ENCODE measurements around the gene S100A5. TPM values are rescaled to one million over a fixed set of nuclear protein-coding genes. Genes with fewer than 3 reads are reported as not detected.

S100A5 gene, protein sequence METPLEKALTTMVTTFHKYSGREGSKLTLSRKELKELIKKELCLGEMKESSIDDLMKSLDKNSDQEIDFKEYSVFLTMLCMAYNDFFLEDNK
- total RNA-seq: 0.26 TPM in 1 of 2 replicates, not detected in the other

DNA sequence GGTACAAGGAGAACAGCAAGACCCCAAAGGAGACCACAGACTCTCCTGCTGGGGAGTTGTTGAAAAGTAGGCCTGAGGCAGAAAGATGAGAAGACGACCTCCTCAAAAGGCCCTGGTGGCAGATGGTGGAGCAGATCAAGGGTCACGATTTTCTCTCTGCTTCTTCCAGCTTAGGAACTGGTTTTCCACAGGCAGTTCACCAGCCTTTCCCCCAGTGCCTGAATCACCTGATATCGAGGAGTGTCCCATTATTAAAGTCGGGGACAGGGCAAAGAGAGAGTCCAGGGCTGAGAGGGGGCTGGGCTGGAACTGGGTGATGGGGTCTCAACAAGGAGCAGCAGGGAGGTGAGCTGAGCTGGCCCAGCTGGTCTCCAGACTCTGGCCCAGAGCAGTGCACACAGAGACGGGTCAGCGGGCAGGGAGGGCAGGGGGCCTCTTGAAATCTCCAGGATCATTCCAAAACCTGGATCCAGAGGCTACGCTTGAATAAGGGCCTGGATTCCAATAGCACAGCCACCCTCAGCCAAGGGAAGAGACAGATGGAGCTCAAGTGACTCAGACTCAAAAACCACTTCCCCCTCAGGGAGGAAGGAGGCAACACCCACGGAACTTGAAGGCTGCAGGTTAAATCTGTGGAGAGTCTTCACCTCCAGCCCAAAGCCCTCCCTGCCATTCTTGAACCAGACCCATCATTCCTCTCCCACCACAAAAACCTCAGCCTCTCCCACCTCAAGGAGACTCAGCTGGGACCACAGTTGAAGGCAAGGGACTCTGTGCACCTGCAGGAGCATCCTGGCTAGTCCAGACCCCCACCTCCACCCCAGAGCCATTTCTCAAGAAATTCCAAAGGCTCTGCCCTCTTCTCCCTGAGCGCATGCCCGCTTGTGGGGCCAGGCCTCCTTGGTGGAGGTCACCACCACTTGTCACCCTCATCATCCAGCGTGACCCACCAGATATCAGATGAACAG is at the start of gene S100A5:
Gene S100A5, minus strand, starts transcription at position 541 of the 968 bp plus-strand sequence. CDS start 743 bp downstream, outside the sequence.

DNA sequence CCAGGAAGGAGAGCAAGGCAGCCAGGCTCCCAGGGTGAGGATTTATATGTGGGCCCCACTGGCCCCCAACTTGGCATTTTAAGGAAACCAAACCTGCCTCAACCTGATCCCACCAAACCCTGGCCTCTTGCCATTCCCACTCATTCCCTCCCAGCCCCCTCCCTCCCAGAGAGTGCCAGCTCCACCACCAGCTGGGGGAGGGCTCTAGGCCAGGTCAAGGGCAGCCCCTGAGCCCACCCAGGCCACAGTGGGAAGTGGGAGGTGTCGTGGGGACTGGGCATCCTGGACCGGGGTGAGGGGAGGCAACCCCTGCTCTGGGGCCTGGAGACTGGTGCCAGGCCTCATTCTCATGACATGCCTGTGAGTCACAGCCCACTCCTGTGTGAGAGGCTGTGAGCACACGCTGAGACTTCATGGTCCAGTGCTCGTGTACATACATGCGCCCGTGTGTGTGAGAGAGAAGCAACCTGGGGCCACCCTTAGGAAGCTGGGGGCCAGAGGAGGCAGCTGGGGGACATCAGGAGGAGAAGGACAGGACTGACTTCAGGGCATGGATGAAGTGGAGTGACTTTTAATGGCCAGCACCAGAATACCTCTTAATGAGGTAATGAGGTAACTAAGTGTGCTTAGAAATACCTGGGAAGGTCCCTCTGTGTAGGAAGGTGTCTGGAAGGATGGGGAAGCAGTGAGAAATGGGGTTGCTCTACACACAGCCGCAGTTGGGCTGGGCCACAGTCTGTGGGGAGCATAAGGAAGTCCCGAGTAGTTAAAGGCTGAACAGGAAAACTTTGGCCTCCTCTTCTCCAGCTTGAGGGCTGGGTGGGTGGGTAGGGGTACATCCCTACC is 25.0 kb upstream of the S100A5 start, which contains the start of gene S100A2:
Gene S100A2, minus strand, starts transcription at position 316 of the 846 bp plus-strand sequence. CDS start 1,967 bp downstream, outside the sequence.

DNA sequence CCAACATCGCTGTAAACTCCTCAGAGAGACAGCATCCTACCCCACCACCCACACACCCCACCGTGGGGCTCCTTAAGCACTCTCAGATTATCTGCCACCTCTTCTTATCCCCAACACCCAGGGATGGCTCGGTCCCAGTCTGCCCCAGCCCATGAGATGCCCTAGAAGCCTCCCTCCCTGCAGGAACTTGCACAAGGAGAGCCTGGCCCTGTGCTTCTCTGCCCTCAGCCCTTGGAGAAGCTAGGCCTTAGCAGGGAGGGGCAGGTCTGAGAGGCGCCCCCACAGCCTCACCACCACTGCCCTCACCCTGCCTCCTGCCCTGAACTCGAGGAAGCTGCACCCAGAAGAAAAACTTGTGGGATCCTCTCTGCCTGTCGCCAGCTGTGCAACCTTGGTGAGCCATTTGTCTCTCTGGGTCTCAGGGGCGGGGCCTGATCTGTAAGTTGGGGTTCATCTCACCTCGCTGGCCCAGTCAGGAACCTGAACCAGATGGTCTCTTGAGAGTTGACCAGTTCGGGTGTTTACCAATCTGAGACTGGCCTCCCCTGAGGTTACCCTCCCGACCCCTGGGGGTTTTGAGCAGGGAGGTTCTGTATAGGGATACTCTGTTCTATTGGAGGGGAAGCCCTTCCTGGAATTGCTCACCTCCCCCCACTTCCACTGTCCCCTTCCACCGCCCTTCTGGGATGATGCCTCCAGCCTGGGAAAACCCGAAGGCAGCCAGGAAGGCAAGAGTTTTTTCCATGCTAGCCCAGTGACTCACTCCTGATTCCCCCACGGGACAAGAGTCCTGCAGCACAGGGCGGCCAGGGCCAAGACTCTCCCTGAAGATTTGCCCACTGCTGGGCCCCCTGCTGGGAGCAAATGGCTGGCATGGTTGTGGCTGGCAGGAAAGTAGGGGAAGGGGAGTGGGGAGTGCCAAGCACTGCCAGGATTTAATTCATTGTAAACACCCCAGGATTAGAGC is 8.3 kb upstream of the S100A5 start, which contains the start of gene S100A3:
Gene S100A3, minus strand, starts transcription at position 537 of the 967 bp plus-strand sequence. CDS start 773 bp downstream, outside the sequence.

DNA sequence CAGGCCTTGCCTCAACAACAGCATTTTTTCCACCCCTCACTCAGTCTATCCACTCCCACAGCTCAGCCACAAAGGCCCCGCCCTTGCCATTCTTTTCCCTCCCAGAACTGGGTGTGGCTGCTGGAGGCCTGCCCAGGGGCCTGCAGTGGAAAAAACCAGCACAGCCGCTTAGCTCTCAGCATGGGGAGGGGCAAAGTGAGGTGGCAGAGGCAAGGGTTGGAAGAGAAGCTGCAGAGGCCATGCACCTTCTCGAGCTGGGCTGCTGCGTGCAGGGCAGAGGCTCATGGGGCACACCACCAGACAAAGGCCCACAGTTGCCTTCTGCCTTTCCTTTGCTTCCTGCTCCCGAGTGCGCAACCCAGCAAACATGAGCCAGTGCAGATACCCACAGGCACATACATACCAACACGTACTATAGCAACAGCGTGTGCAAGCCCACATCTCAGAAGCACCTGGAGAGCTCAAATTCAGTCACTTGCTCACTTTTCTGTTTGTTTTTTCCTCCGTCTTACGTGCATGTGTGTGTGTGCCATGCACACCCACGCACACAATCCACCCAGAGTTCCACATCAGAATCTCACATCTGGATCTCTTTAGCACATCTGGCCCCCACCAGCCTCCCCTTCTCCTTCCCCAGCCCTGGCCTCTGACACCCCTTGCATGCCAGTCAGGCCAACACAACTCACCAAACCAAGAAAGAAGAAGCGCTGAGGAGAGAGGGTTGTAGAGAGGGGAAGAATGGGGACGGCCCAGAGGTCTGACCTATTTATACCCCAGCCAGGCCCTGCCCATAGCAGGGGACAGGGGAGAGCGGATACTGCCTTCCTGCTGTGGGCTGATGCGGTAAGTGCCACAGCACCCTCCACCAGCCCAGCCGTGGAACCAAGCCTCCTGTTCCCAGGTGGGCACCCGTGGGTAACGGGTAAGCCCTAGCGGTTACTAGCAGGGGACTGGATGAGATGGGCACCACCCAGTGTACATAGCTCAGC is 4.6 kb upstream of the S100A5 start, which contains the start of gene S100A4:
Gene S100A4, minus strand, starts transcription at position 740 of the 989 bp plus-strand sequence. CDS start 1,012 bp downstream, outside the sequence.

DNA sequence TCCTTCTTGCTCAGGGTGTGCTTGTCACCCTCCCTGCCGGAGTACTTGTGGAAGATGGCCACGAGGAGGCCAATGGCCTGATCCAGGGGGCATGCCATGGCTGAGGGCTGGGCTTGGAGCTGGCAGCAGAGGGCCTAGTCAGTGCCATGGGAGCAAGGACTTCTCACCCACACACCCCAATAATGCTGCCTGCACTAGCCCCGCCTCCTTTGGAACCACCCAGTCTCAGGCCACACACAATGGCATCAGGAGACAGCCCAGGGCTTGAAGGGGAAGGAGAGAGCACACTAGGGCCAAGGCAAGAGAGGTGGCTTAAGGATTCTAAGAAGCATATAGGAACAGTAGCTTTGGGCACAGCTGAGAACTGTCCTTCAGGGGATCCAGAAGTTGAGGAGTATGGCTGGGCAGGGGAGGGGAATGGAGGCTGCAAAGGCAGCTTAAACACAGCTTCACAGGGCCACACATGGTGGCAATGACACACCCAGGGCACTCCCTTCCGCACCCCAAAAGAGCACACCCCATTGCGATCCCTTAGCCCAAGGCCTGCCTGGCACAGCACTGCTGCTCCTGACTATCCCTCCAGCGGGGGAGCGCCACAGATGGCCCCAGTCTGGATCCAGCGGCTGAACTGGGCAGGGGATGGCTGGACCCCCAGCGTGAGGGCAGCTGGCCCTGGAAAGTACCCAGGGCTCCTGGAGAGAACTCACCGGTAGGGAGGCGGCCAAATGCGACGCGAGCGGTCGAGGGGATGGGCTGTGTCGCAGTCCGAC is 5.3 kb downstream of the S100A5 start, which contains the start of gene S100A6:
Gene S100A6, minus strand, starts transcription at position 750 of the 770 bp plus-strand sequence. Its CDS starts 652 bp downstream, at position 98.

Other genes starting within 250 kb of the S100A5 start
- not detected in 2 replicates for gene PGLYRP3, start 228.0 kb downstream of the S100A5 start, total RNA-seq
- not detected in 2 replicates for gene PGLYRP4, start 192.1 kb downstream of the S100A5 start, total RNA-seq
- 0.56 TPM in 1 of 2 replicates, not detected in the other for gene S100A9, start 183.1 kb downstream of the S100A5 start, total RNA-seq
- not detected in 2 replicates for gene S100A12, start 165.3 kb downstream of the S100A5 start, total RNA-seq
- gene S100A8, start 149.9 kb downstream of the S100A5 start, total RNA-seq: not detected in 2 replicates
- gene S100A7A, start 124.4 kb downstream of the S100A5 start, total RNA-seq: not detected in 2 replicates
- not detected in 2 replicates for gene S100A7, start 80.3 kb downstream of the S100A5 start, total RNA-seq
- gene S100A6, start 4.9 kb downstream of the S100A5 start, total RNA-seq: 822 and 1,175 TPM in 2 replicates
- gene S100A4, start 4.9 kb upstream of the S100A5 start, total RNA-seq: 41.0 and 113 TPM in 2 replicates
- gene S100A3, start 8.3 kb upstream of the S100A5 start, total RNA-seq: 1.7 and 4.4 TPM in 2 replicates
- 0.98 and 2.4 TPM in 2 replicates for gene S100A2, start 24.9 kb upstream of the S100A5 start, total RNA-seq
- 92.6 and 247 TPM in 2 replicates for gene S100A16, start 72.2 kb upstream of the S100A5 start, total RNA-seq
- 0.13 TPM in 1 of 2 replicates, not detected in the other for gene S100A14, start 75.4 kb upstream of the S100A5 start, total RNA-seq
- 38.4 and 57.6 TPM in 2 replicates for gene S100A13, start 86.6 kb upstream of the S100A5 start, total RNA-seq
- 0.13 TPM in 1 of 2 replicates, not detected in the other for gene S100A1, start 87.5 kb upstream of the S100A5 start, total RNA-seq
- 27.6 and 30.9 TPM in 2 replicates for gene CHTOP, start 93.1 kb upstream of the S100A5 start, total RNA-seq
- 41.0 and 47.6 TPM in 2 replicates for gene SNAPIN, start 117.8 kb upstream of the S100A5 start, total RNA-seq
- gene ILF2, start 130.1 kb upstream of the S100A5 start, total RNA-seq: 101 and 107 TPM in 2 replicates
- 1.0 and 1.2 TPM in 2 replicates for gene NPR1, start 137.8 kb upstream of the S100A5 start, total RNA-seq
- gene INTS3, start 187.1 kb upstream of the S100A5 start, total RNA-seq: 45.5 and 46.9 TPM in 2 replicates
- gene SLC27A3, start 234.5 kb upstream of the S100A5 start, total RNA-seq: 10.3 and 14.6 TPM in 2 replicates

Data from smooth muscle cell of the pulmonary artery (primary cell).